OCI-M1 (cell line): ENCODE data around the gene PNLIPRP1.

ENCODE experiments used
- DNase-seq: peaks from one replicate; lab custom pipeline; 2025; lab: John Stamatoyannopoulos, UW

Gene PNLIPRP1

GRCh38 chr10:116631871-116632295, 41.1 kb downstream of the PNLIPRP1 start:
- DNase-seq, result no peak

GRCh38 chr10:116632596-116633215, 41.9 kb downstream of the PNLIPRP1 start:
- no peak for DNase-seq

GRCh38 chr10:116633216-116633600, 42.4 kb downstream of the PNLIPRP1 start:
- DNase-seq, result no peak

- no peak for DNase-seq
Observed at GRCh38 chr10:116634126-116634975, 43.6 kb downstream of the PNLIPRP1 start.

- DNase-seq, result no peak
Observed at GRCh38 chr10:116636385-116636784, 45.6 kb downstream of the PNLIPRP1 start.

GRCh38 chr10:116636976-116637375, 46.2 kb downstream of the PNLIPRP1 start:
- DNase-seq, result no peak

GRCh38 chr10:116637830-116638229, 47.1 kb downstream of the PNLIPRP1 start:
- no peak for DNase-seq

- DNase-seq, result no peak
Observed at GRCh38 chr10:116646502-116646901, 55.7 kb downstream of the PNLIPRP1 start.

GRCh38 chr10:116648903-116649302, 58.1 kb downstream of the PNLIPRP1 start:
- DNase-seq, result no peak

GRCh38 chr10:116653885-116654284, 63.1 kb downstream of the PNLIPRP1 start:
- no peak for DNase-seq

- peak; percentile 14 for DNase-seq
Observed at GRCh38 chr10:116654816-116655215, 64.1 kb downstream of the PNLIPRP1 start.

- no peak for DNase-seq
Observed at GRCh38 chr10:116655568-116655967, 64.8 kb downstream of the PNLIPRP1 start.

GRCh38 chr10:116656044-116656443, 65.3 kb downstream of the PNLIPRP1 start:
- no peak for DNase-seq

- no peak for DNase-seq
Observed at GRCh38 chr10:116657863-116658551, 67.2 kb downstream of the PNLIPRP1 start.
